SK-N-SH (cell line): ENCODE data around the gene PTPN6.

Experiments used
- RXRA ChIP-seq: IDR thresholded peaks from 2 replicates; pipeline ENCODE4 v1.4.0; 2012; ENCODE audit warnings: low read depth, mild to moderate bottlenecking, borderline replicate concordance
- SIN3A ChIP-seq: IDR thresholded peaks from 2 replicates; pipeline ENCODE4 v1.6.1; 2012; ENCODE audit warnings: low read depth, mild to moderate bottlenecking, low read length, moderate library complexity, borderline replicate concordance
- SMC3 ChIP-seq: IDR thresholded peaks from 2 replicates; pipeline ENCODE4 v1.6.1; 2012; ENCODE audit warnings: low read depth, low read length, improper control_type of control experiment
- TF ChIP-seq, protein P1 (sequence below): fragments of 200-600 bp; sonication (generic); IDR thresholded peaks from 2 replicates; pipeline ENCODE4 v1.6.1; 2017; ENCODE audit warnings: antibody characterized with exemption, mild to moderate bottlenecking, moderate library complexity
- TF ChIP-seq, protein P2 (sequence below): IDR thresholded peaks from 2 replicates; pipeline ENCODE4 v1.4.0; 2012; ENCODE audit warnings: low read depth

DNA sequence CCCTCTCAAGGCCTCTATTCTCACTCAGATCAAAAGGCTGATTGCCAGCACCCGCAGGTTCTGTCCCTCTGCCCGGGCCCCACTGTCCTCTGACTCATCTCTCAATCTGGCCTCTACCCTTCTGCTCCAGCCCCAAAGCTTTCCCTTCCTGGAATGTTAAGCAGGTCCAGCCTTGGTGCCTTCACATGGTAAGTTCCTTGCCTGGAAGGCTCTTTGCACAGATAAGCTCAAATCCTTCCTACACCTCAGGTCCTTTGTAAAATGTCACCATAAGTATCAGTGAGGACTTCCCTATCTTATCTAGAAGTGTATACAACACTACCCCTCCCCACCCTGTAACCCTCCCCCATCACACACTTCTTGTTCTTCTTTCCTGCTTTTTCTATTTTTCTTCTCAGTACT, 44.9 kb downstream of the PTPN6 start:
- TF ChIP-seq, protein P1, sequence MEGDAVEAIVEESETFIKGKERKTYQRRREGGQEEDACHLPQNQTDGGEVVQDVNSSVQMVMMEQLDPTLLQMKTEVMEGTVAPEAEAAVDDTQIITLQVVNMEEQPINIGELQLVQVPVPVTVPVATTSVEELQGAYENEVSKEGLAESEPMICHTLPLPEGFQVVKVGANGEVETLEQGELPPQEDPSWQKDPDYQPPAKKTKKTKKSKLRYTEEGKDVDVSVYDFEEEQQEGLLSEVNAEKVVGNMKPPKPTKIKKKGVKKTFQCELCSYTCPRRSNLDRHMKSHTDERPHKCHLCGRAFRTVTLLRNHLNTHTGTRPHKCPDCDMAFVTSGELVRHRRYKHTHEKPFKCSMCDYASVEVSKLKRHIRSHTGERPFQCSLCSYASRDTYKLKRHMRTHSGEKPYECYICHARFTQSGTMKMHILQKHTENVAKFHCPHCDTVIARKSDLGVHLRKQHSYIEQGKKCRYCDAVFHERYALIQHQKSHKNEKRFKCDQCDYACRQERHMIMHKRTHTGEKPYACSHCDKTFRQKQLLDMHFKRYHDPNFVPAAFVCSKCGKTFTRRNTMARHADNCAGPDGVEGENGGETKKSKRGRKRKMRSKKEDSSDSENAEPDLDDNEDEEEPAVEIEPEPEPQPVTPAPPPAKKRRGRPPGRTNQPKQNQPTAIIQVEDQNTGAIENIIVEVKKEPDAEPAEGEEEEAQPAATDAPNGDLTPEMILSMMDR: no peak
- TF ChIP-seq SIN3A (no peak), RXRA (no peak), SMC3 (no peak)
- TF ChIP-seq, protein P2, sequence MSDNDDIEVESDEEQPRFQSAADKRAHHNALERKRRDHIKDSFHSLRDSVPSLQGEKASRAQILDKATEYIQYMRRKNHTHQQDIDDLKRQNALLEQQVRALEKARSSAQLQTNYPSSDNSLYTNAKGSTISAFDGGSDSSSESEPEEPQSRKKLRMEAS: no peak
